ENCODE data around the gene RANGRF.

The RANGRF gene

DNA sequence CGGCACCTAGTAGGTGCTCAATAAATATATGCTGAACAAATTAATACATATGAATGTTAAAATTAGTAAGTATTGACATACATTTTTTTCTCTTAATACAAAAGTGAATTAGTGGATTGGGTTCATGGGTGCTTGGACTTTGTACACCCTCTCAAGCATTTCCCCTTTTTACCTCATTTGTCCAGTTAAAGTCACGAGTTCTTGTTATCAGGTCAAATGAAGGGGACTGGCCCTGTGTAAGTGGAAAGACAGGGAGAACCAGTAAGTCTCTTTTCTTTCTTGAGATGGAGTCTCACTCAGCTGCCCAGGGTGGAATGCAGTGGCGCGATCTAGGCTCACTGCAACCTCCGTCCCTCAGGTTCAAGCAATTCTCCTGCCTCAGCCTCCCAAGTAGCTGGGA is 13.7 kb upstream of the RANGRF start:
- DNase-seq: no peak

DNA sequence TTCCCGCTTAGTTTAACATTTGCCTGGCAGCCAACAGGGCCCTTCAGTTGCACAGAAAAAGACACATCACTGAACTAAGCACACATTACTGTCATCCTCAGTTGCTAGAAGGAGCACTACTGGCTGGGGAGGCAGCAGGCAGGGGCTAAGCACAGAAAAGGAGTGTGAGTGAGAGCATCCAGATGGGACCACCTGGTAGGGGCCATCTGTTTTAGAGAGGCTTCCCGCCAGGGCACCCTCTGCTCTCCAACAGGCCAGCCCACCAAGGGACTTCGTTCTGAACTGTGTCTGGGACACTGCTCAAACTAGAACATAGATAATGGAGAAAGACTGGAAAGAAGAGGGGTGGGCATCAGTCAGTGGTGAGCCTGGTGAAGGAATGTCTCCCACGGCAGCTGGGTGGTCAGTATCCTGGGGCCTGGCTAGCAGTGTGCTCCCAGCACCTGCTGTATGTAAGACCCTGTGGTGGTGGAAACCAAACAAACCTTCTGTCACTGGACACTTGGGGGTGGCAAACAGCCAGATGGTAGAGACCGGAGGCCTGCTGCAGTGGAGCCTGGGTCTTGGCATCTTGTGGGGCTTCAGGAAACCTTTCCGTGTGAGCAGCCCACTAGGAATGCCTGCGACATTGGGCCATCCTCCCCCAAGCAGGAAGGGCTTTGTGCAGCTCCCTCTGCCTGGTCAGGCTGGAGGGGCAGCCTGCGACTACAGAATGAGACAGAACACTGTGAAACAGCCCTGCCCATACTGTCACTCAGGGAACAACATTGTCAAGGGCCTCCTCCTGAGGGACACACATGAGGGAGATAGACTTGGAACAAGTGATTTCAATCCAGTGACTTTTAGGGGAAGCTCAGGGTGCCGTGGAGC is 12.8 kb upstream of the RANGRF start:
- DNase-seq: no peak

DNA sequence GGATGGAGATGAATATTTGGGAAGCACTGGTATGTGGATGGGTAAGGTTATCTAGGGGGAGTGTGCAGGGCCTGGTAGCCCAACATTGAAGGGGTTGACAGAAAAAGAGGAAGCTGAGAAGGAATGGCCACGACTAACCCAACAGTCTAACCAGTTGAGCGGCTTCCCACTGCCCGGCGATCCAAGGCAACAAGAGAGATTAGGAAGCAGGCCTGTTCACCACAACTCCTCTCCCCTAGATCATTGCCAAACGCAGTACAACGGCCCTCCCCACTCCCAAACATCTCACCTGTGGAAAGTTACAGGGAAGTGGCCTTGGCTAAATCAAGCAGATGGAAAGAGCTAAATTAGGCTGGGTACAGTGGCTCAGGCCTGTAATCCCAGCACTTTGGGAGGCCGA is 11.2 kb upstream of the RANGRF start:
- no peak for DNase-seq

DNA sequence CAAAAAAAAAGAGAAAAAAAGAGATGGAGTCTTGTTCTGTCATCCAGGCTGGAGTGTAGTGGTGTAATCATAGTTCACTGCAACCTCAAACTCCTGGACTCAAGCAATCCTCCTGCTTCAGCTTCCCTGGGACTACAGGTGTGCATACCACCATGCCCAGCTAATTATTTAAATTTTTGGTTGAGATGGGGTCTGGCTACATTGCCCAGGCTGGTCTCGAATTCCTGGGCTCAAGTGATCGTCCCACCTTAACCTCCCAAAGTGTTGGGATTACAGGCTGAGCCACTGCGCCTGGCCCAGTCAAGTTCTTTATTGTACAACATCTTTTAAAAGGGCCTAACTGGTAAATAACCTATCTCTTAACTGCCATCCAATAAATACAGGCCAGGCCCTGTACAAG is 6.1 kb upstream of the RANGRF start:
- no peak for DNase-seq

DNA sequence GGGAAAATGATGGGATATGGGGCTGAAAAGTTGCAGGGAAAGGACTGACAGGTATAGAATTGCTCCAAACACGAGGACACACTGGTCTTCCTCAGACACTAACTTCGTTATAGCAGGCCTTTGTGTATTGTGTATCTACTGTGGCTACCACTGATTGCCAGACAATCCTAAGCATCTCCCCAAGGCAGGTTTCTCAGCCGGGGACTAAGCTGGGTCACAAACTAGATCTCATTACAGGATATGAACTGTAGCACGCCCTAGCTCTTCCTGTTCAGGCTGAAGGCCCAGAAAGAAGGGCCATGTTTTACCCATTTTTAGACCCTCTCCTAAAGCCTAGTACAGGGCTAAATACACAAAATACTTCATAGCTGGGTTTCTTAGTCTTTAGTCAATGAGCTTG is 5.1 kb upstream of the RANGRF start:
- no peak for DNase-seq

DNA sequence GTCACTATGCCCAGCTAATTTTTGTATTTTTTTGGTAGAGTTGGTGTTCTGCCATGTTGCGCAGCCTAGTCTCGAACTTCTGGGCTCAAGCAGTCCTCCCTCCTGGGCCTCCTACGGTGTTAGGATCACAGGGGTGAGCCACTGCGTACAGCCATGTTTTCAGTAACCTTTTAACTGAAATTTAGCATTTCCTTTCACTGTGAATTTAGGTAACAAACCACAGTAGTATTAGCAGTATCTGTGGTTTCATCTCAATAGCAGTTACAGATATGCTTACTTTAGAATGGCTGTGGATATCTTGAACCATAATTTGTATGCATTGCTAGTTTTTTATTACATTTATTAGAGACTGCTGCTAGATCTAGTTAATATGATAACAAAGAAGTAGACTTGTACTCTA is 4.3 kb upstream of the RANGRF start:
- no peak for DNase-seq

DNA sequence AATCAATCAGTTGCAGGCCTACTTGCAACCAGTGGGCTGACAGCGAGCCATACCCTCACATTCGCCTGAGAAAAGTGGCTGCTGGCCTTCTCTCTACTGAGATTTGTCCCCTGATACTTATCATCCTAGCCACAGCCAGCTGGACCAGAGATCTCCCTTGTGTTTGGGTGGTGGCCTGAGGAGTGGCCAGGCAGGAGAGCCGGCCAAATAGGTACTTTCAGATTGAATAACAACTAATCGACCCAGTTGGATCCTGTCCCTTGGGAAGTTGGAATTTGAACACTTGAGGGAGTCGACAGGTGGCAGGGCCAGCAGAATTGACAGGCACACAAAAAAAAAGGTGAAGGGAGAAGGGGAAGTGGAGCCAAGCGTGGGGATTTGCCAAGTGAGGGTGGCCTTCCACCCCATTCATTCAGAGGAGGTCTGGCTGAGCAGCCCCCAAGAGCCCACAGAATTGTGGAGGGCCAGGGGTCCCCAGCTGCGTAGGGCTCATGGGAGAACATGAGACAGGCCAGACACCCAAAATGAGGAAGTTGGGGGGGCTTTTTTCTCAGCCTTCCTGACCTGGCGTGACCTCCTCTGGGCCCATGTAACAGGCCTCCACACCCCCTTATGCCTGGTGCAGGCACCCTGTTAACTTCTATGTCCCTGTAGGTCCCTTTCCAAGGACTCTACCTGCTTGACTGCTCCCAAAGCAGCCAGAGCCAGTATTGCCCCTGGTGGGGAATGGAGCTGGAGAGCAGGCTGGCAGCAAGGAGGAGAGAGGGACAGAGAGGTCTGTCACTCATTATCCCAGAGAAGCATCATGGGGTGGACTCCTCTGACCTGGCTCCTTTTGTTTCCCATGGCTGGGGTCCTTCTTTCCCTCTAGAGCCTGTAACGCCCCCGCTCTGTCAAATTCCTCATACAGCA is 2.9 kb upstream of the RANGRF start:
- no peak for DNase-seq

DNA sequence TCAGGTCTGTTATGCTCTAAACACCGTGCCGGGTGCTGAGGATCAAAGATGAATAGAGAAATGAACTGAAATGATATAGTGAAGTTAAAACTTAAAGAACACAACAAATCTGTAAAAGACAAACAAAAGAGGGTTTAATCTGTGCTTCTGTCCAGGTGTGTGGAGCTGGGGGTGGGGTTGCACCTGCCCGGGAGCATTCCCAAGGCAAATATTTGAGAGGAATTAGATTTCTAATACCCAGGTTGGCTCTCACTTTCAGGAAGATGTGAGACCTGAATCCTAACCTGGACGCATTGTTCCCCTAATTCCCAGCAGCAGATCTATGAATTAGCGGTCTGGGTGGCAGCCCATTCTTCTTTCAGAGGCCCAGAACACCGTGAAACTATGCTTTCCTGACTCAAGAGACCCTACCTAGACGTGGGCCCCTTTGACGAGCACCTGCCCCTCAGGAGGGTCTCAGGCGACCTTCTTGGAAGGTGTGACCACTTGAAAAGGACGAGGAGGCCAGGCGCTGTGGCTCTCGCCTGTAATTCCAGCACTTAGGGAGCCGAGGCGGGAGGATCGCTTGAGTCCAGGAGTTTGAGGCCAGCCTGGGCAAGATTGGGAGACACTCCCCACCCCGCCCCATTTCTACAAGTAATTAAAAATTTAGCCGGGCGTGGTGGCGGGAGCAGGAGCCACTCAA is 677 bp upstream of the RANGRF start:
- no peak for DNase-seq

DNA sequence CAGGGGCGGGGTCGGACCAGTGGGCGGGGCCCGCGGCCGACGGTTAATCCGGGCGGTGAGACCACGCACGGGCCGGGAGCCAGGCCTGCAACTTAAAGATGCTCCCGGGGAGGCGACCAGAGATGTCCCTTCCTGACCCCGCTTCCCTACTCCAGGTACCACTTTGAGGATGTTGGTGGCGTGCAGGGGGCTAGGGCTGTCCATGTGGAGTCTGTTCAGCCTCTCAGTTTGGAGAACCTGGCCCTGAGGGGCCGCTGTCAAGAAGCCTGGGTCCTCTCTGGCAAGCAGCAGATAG is 580 bp downstream of the RANGRF start:
- no peak for DNase-seq

DNA sequence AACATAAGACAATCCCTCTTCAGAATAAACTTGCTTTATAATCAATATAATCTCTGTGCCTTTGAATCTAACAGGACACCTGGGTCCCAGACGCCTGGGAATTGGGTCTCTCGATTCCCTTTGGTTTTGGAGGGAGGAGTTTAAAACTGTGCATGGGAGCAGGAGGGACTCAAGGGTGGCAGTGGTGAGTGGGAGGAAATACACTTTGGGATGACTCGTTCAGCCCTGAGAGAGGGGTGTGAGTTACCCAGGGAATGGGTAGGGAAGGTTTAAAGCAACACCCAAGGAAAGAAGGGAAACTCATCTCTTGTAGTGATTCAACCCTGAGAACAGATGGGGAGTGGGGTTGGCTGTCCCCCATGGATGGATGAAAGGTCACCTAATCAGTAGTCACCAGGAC is 1.6 kb downstream of the RANGRF start:
- DNase-seq: no peak

DNA sequence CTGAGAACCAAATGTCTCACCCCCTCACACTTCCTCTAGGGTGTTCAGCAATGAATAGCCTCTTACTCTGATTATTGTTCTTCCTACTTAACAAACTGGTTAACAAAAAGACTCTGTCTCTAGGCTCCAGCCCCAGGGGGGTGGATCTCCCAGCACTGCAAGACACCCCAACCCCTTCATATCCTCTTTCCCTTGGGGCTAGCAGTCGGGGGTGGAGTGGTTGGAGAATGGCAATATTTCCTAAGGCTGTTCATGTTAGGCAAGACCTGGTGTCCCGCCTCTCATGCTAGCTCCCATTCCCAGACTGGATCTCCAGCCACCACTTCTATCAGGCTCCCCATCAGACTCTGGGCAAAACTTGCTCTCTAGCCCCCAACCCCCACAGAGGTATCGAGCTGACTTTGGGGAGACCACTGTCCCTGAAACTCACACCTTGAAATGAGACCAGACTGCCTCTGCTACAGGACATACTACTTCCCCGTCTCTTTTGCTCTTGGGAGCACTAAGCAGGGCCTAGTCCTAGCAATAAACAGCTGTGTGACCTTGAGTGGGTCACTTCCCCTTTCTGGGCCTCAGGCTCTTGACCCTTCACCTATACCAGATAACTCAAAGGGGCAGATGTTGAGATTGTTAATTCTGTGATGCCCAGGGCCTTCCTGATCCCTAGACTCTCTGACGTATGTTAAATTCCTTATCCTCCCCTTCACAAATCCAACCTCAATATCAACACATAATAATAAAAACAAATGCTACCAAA is 4.3 kb downstream of the RANGRF start:
- no peak for DNase-seq

DNA sequence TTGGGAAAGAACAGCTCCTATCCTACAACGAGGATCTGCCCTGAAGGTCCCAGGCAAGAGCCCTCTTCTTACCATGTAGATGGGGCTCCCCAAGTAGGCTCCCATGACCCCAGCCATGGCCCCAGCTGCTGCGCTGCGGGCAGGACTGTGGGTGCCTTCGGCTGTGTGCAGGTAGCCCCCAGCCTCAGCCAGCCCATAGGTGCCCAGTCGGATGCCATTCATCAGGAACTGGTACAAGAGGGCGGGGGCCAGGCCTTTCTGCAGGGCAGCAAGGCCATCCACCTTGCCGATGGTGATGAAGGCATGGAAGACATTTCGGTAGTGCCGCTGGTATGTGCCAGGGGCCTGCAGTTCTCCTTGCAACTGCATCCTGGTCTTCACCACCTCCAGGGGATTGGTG is 5.9 kb downstream of the RANGRF start:
- no peak for DNase-seq

DNA sequence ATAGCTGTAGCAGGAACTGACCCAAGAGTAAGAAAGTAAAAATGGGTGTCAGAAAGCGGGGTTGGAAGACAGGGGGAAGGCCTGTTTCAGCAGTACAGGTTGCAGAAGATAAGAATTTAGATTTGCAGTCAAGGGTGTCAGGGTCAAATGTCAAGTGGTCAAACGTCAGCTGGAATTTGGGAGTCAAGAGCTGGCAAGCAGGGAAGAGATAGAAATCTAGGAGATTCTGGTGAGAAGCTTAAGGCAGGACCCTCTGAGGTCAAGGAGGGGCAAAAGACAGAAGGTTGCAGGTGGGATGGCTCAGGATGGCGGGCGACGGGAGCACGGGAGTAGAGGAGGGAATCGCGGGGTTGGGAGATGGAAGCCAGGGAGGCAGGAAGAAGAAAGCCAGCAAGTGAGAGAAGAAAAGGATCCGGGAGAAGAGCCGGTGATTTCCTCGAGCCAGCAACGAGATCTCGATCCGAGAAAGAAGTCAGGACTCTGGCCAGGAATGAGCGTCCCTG is 6.4 kb downstream of the RANGRF start:
- no peak for DNase-seq

DNA sequence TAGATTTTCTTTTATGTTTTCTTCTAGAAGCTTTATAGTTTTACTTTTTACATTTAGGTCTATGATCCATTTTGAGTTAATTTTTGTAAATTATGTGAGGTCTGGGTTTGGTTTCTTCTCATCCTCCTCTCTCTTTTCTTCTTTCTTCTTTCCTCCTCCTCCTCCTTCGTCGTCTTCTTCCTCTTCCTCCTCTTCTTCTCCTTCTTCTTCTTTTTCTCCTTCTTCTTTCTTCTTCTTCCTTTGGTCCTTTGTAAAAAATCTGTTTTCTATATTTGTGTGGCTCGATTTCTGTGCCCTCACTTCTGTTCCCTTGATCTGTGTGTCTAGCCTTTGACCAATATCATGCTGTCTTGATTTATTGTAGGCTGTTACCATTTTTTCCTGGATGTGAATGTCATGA is 11.8 kb downstream of the RANGRF start:
- no peak for DNase-seq

DNA sequence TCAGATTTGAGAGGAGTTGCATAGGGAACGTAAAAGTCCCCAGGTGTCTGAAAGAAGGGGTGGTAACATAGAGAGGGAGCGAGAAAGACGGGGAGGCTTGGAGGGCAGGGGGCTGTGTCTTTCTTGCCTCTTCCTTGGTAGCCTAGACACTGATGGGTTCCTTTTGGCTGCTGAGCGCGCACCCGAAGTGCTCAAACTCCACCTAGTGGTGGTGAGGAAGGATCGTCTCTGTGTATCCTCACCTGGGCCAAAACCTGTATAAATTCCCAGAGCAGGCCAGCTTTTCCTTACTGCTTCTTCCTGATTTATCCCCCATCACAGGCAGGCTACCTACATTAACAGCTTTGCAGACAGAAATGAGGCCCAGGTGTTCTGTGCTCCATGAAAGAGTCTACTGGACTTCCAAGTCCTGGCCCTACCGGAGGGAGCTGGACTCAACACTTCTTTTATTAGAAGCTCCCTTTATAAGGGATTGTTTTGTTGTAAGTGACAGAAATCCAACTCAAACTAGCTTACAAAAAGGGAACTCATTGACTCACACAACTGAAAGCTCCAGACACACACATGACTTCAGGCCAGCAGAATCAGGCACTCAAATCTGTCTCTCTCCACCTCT is 12.3 kb downstream of the RANGRF start:
- DNase-seq: peak; percentile 79

DNA sequence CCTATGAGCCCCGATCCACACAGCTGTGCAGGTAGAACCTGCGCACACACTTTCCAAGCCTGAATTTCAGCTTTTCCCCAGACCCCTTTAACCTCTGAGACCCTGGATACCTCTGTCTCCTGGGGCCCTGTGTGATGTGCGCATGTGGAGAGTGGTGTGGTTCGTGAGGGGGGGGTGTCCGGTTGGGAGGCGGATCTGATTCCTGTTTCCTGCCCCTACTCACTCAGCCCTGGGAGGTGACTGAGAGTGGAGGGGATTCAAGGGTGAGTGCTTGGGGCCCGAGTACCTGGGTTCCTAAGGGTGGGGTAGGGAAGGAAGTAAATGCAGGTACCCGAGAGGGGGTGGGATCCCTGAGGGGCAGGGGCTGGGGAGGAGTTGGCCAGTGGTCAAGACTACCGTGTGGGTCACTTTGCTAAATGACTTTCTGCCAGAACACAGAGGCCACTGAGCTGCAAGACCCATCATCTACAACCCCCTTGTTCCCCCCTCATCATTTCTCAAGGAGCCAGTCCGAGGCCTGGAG is 22.2 kb downstream of the RANGRF start:
- DNase-seq: no peak

DNA sequence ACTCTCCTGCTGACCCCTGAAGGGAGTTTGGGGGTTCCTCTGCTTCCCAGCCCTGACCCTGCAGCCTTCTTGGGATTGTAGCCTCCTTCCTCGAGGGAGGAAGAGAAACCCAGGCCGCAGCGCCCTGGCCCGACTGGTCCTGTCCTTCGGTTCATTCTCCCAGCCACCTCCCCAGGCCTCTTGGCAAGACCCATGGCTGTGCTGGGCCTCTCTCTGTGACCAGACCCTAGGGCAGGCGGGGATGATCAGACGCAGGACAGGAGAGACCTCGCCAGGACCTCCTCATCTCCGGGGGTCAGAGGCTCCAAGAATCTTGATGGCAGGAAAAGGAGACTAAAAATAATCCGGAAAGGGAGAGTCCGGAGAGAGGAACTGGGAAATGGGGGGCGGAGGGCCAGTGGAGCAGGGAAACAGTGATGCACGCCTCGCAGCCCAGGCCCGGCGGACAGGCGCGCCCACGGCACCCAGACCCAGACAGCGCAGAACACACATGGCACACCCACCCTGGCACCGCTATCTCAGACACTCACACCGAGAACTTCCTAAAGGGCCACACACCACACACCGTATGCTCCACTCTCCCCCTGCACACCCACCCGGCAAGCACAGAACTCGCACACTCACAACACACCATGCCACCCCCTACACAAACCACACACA is 22.8 kb downstream of the RANGRF start:
- DNase-seq: no peak

DNA sequence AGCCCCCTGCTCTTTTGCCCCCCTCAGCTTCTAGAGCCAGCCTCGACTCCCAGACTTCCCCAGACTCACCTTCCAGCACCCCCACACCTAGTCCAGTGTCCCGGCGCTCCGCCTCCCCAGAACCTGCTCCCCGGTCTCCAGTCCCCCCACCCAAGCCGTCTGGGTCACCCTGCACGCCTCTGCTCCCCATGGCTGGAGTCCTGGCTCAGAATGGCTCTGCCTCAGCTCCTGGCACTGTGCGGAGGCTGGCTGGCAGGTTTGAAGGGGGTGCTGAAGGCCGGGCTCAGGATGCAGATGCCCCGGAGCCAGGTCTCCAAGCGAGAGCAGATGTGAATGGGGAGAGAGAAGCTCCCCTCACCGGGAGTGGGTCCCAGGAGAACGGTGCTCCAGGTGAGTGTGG is 23.8 kb downstream of the RANGRF start:
- no peak for DNase-seq

DNA sequence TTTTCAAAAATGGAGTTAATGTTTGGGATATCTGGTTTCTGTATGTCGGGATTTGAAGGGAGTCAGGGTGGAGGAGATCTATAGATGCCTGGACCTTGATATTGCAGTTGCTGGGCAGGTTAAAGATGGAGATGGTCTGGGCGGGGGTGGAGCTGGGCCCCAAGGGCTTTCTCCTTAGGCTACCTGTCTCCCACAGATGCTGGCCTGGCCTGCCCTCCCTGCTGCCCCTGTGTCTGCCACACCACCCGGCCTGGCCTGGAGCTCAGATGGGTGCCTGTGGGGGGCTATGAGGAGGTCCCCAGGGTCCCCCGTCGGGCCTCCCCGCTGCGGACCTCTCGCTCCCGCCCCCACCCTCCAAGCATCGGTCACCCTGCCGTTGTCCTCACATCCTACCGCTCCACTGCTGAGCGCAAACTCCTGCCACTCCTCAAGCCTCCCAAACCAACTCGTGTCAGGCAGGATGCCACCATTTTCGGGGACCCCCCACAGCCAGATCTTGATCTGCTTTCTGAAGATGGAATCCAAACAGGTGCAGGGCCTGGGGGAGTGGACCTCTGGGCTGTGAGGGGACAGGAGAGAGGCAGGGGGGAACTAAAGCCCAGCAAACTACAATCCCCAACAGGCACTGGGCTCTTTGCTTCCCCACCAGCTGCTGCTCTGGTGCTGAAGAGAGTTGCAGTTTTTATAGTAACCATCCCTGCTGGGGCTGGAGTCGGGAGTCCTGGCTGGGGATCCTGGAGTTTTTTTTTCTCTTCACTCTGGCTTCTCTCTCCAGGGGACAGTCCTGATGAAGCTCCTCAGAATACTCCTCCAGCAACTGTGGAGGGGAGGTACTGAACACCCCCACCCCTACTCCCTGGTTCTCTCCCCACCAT is 24.5 kb downstream of the RANGRF start:
- no peak for DNase-seq
